ENCODE data around the gene CLTB. TPM values are rescaled to one million over a fixed set of nuclear protein-coding genes. Genes with fewer than 3 reads are reported as not detected.

CLTB gene
- total and polyA plus RNA-seq, 2 experiments from 2014 or later, result 26.8 to 34.0 TPM

DNA sequence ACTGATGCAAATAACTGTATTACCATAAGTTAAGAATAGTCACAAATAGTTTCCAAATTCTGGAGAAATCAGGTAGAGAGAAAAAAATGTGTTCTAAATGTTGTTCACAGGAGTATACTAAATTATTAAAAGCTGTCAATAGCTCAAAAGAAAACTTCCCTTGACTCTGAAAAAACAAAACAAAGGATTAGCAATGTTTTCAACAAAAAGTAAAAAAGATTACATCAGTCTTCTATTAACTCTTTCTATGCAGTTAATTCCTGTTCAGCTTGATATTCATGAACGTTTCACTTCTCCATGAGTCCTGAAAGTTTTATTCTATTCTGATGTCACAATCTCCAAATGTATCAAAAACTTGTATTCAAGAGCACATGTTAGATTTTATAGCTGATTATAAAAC lies 9.5 kb upstream of the CLTB start:
- TF ChIP-seq ZNF114 (CRISPR knock-in tag; IDR thresholded peaks at IDR 0.05) (no peak), NANOG (IDR thresholded peaks at IDR 0.05; ENCODE audit: borderline replicate concordance) (no peak), JUNB (IDR thresholded peaks at IDR 0.05; ENCODE audit: unreplicated experiment) (no peak)
- TF ChIP-seq, protein P1, sequence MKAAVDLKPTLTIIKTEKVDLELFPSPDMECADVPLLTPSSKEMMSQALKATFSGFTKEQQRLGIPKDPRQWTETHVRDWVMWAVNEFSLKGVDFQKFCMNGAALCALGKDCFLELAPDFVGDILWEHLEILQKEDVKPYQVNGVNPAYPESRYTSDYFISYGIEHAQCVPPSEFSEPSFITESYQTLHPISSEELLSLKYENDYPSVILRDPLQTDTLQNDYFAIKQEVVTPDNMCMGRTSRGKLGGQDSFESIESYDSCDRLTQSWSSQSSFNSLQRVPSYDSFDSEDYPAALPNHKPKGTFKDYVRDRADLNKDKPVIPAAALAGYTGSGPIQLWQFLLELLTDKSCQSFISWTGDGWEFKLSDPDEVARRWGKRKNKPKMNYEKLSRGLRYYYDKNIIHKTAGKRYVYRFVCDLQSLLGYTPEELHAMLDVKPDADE (IDR thresholded peaks at IDR 0.05), result no peak
- no peaks in the 10 kb centered on the region for H4K20me1 ChIP-seq (replicated peaks; ENCODE audit: insufficient read depth)
- H3K4me3 Mint-ChIP-seq, result no peak overlapping the region
- no peaks in the 10 kb centered on the region for H3F3A ChIP-seq (replicated peaks; ENCODE audit: low read depth)
- H3K4me2 ChIP-seq, result no peak overlapping the region
- H3K4me1 ChIP-seq (ENCODE audit: insufficient read depth), result no peaks in the 10 kb centered on the region
- H3K79me2 ChIP-seq (replicated peaks; ENCODE audit: insufficient read depth), result no peaks in the 10 kb centered on the region
- H3K27me3 Mint-ChIP-seq (ENCODE audit: insufficient read depth, low read depth, poor library complexity), result peaks cover 1% of the 10 kb centered on the region
- no peak for DNase-seq (ENCODE audit: low spot score)
- H3K36me3 ChIP-seq (ENCODE audit: insufficient read depth), result 0 out of 2 replicates have a peak, but pooled peaks cover under 1% of the 10 kb centered on the region
- no peaks in the 10 kb centered on the region for H3K4me1 Mint-ChIP-seq
- no peak overlapping the region for H3K4me3 ChIP-seq
- no peak overlapping the region for H2AFZ ChIP-seq
- no peak overlapping the region for H3K27ac ChIP-seq (ENCODE audit: low read depth)
- peaks cover 17% of the 10 kb centered on the region; the same call in 2 of the 3 replicates for H3K36me3 Mint-ChIP-seq (ENCODE audit: low read depth)
- 0 out of 2 replicates have a peak, but pooled peaks cover 3% of the 10 kb centered on the region for H3K9me2 ChIP-seq (ENCODE audit: insufficient read depth)
- H3K9me3 Mint-ChIP-seq, result peaks cover 38% of the 10 kb centered on the region
- no peaks in the 10 kb centered on the region for H3K27me3 ChIP-seq (ENCODE audit: insufficient read depth)
- no peak overlapping the region for H3K27ac Mint-ChIP-seq
- ATAC-seq, result no peak

DNA sequence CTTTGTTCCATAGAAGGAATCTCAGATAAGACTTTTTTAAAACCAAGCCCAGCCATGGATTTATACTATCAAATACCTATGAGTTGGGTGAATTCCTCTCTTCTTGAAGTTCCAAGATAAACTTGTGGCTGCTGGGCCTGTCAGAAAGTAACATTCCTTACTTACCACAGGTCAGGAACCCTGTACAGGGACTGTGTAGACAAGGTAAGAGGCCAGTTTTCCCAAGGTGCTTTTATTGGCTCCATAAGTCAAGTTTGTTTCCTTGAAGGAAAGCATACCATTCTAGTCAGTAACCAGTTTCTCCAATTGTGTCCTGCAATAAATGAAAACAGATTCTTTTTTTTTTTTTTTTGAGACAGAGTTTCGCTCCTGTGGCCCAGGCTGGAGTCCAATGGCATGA lies 8.8 kb upstream of the CLTB start:
- Mint-ChIP-seq H3K4me1 (no peaks in the 10 kb centered on the region), H3K4me3 (no peak overlapping the region), H3K36me3 (ENCODE audit: low read depth) (peaks cover 23% of the 10 kb centered on the region), H3K9me3 (peaks cover 45% of the 10 kb centered on the region), H3K27ac (no peak overlapping the region), H3K27me3 (ENCODE audit: insufficient read depth, low read depth, poor library complexity) (peaks cover 1% of the 10 kb centered on the region)
- H3K79me2 ChIP-seq (replicated peaks; ENCODE audit: insufficient read depth), result no peaks in the 10 kb centered on the region
- H4K20me1 ChIP-seq (replicated peaks; ENCODE audit: insufficient read depth), result no peaks in the 10 kb centered on the region
- 0 out of 2 replicates have a peak, but pooled peaks cover 3% of the 10 kb centered on the region for H3K9me2 ChIP-seq (ENCODE audit: insufficient read depth)
- H3K27me3 ChIP-seq (ENCODE audit: insufficient read depth), result no peaks in the 10 kb centered on the region
- no peaks in the 10 kb centered on the region for H3F3A ChIP-seq (replicated peaks; ENCODE audit: low read depth)
- 0 out of 2 replicates have a peak, but pooled peaks cover 3% of the 10 kb centered on the region for H3K36me3 ChIP-seq (ENCODE audit: insufficient read depth)
- no peak overlapping the region for H2AFZ ChIP-seq
- no peak for DNase-seq (ENCODE audit: low spot score)
- no peak overlapping the region for H3K4me3 ChIP-seq
- no peaks in the 10 kb centered on the region for H3K4me1 ChIP-seq (ENCODE audit: insufficient read depth)
- no peak for ATAC-seq
- H3K27ac ChIP-seq (ENCODE audit: low read depth), result no peak overlapping the region
- H3K4me2 ChIP-seq, result no peak overlapping the region
- TF ChIP-seq CREB1 (CRISPR knock-in tag; IDR thresholded peaks at IDR 0.05; ENCODE audit: low read depth), result no peak
- no peak for TF ChIP-seq ZNF114 (CRISPR knock-in tag; IDR thresholded peaks at IDR 0.05)
- no peak for TF ChIP-seq POLR2AphosphoS5 (IDR thresholded peaks at IDR 0.05; ENCODE audit: low read depth)
- no peak for TF ChIP-seq NANOG (IDR thresholded peaks at IDR 0.05; ENCODE audit: borderline replicate concordance)
- no peak for TF ChIP-seq EZH2 (IDR thresholded peaks at IDR 0.05; ENCODE audit: low read depth, unreplicated experiment)
- TF ChIP-seq, protein P2, sequence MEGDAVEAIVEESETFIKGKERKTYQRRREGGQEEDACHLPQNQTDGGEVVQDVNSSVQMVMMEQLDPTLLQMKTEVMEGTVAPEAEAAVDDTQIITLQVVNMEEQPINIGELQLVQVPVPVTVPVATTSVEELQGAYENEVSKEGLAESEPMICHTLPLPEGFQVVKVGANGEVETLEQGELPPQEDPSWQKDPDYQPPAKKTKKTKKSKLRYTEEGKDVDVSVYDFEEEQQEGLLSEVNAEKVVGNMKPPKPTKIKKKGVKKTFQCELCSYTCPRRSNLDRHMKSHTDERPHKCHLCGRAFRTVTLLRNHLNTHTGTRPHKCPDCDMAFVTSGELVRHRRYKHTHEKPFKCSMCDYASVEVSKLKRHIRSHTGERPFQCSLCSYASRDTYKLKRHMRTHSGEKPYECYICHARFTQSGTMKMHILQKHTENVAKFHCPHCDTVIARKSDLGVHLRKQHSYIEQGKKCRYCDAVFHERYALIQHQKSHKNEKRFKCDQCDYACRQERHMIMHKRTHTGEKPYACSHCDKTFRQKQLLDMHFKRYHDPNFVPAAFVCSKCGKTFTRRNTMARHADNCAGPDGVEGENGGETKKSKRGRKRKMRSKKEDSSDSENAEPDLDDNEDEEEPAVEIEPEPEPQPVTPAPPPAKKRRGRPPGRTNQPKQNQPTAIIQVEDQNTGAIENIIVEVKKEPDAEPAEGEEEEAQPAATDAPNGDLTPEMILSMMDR (conservative IDR thresholded peaks at IDR 0.05; ENCODE audit: low read depth in 2 of 2), result no peak
- no peak for TF ChIP-seq EZH2phosphoT487 (IDR thresholded peaks at IDR 0.05; ENCODE audit: unreplicated experiment)
- TF ChIP-seq ZNF331 (CRISPR knock-in tag; IDR thresholded peaks at IDR 0.05; ENCODE audit: low read depth), result no peak
- TF ChIP-seq, protein P3, sequence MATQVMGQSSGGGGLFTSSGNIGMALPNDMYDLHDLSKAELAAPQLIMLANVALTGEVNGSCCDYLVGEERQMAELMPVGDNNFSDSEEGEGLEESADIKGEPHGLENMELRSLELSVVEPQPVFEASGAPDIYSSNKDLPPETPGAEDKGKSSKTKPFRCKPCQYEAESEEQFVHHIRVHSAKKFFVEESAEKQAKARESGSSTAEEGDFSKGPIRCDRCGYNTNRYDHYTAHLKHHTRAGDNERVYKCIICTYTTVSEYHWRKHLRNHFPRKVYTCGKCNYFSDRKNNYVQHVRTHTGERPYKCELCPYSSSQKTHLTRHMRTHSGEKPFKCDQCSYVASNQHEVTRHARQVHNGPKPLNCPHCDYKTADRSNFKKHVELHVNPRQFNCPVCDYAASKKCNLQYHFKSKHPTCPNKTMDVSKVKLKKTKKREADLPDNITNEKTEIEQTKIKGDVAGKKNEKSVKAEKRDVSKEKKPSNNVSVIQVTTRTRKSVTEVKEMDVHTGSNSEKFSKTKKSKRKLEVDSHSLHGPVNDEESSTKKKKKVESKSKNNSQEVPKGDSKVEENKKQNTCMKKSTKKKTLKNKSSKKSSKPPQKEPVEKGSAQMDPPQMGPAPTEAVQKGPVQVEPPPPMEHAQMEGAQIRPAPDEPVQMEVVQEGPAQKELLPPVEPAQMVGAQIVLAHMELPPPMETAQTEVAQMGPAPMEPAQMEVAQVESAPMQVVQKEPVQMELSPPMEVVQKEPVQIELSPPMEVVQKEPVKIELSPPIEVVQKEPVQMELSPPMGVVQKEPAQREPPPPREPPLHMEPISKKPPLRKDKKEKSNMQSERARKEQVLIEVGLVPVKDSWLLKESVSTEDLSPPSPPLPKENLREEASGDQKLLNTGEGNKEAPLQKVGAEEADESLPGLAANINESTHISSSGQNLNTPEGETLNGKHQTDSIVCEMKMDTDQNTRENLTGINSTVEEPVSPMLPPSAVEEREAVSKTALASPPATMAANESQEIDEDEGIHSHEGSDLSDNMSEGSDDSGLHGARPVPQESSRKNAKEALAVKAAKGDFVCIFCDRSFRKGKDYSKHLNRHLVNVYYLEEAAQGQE (IDR thresholded peaks at IDR 0.05; ENCODE audit: unreplicated experiment), result no peak
- TF ChIP-seq STAT1 (IDR thresholded peaks at IDR 0.05; ENCODE audit: unreplicated experiment), result no peak
- TF ChIP-seq JUNB (IDR thresholded peaks at IDR 0.05; ENCODE audit: unreplicated experiment), result no peak
- TF ChIP-seq, protein P1 (IDR thresholded peaks at IDR 0.05), result no peak
